OCI-LY7 (cell line): Measurements from ENCODE around the gene FOXP1. TPM values are rescaled to one million over a fixed set of nuclear protein-coding genes. Genes with fewer than 3 reads are reported as not detected.
A peak's percentile ranks its signal among the peaks of the same experiment; 100 is the strongest.

Source experiments
- BruUV-seq: library from RNA; stranded (reverse); fragments of 400-500 nt; replicated peaks from 2 replicates; lab custom pipeline; 2021; lab: Mats Ljungman, UMichigan
- CTCF ChIA-PET: fragments of 300-600 bp; sonication (Branson Sonifier 250); formaldehyde crosslinking; loops from one replicate; lab custom pipeline; 2022; ENCODE audit warnings: antibody characterized with exemption; ENCODE audit not compliant: unreplicated experiment; lab: Charles Lee
- POLR2A ChIA-PET: fragments of 300-600 bp; sonication (Branson Sonifier 250); formaldehyde crosslinking; loops from one replicate; lab custom pipeline; 2022; ENCODE audit warnings: antibody characterized with exemption; lab: Charles Lee
- DNase-seq: peaks from one replicate; pipeline ENCODE4 v3.0.0-alpha.2; 2015; ENCODE audit warnings: low spot score
- H2AFZ ChIP-seq: fragments of 200-600 bp; sonication (generic), shearing (Covaris generic); 2 replicates; pipeline ENCODE4 v1.6.1; 2014; ENCODE audit warnings: mild to moderate bottlenecking, antibody characterized with exemption, low read length, moderate library complexity
- H3K27ac ChIP-seq: fragments of 200-600 bp; sonication (generic); 2 replicates; pipeline ENCODE4 v1.5.1; 2014; ENCODE audit warnings: mixed run types, low read depth, mild to moderate bottlenecking, moderate library complexity, low read length, inconsistent platforms; ENCODE audit not compliant: poor library complexity, severe bottlenecking
- H3K36me3 ChIP-seq: fragments of 200-600 bp; sonication (generic); 2 replicates; pipeline ENCODE4 v1.6.1; 2014; ENCODE audit warnings: mild to moderate bottlenecking, antibody characterized with exemption, low read length, moderate library complexity, mixed read lengths; ENCODE audit not compliant: insufficient read depth
- H3K4me1 ChIP-seq: fragments of 200-600 bp; sonication (generic); 2 replicates; pipeline ENCODE4 v1.5.1; 2014; ENCODE audit warnings: mild to moderate bottlenecking, low read length; ENCODE audit not compliant: insufficient read depth, poor library complexity, severe bottlenecking
- H3K4me2 ChIP-seq: fragments of 200-600 bp; sonication (generic); 2 replicates; pipeline ENCODE4 v1.6.1; 2014; ENCODE audit warnings: mild to moderate bottlenecking, low read length
- H3K4me3 ChIP-seq: fragments of 200-600 bp; sonication (generic); 2 replicates; pipeline ENCODE4 v1.5.1; 2014; ENCODE audit warnings: mild to moderate bottlenecking, low read depth, low read length; ENCODE audit not compliant: poor library complexity, severe bottlenecking
- H3K79me2 ChIP-seq: fragments of 200-600 bp; sonication (generic); 2 replicates; pipeline ENCODE4 v1.6.1; 2016; ENCODE audit warnings: low read depth, mild to moderate bottlenecking, low read length, moderate library complexity, mixed read lengths; ENCODE audit not compliant: insufficient read depth
- H3K9me2 ChIP-seq: fragments of 200-600 bp; sonication (generic); 2 replicates; pipeline ENCODE4 v1.6.1; 2016; ENCODE audit warnings: mild to moderate bottlenecking, low read length, mixed read lengths; ENCODE audit not compliant: insufficient read depth
- H3K9me3 ChIP-seq: fragments of 200-600 bp; sonication (generic); 2 replicates; pipeline ENCODE4 v1.6.1; 2014; ENCODE audit warnings: mild to moderate bottlenecking, mixed run types, low read length, mixed read lengths
- H4K20me1 ChIP-seq: fragments of 200-600 bp; sonication (generic); 2 replicates; pipeline ENCODE4 v1.6.1; 2014; ENCODE audit warnings: mild to moderate bottlenecking, antibody characterized with exemption, low read length, moderate library complexity, mixed read lengths; ENCODE audit not compliant: insufficient read depth
- EZH2phosphoT487 ChIP-seq: fragments of 200-600 bp; sonication (generic); IDR thresholded peaks from 2 replicates; pipeline ENCODE4 v1.6.1; 2018; ENCODE audit warnings: low read depth, borderline replicate concordance, mild to moderate bottlenecking, mixed run types, antibody characterized with exemption, low read length, moderate library complexity, mixed read lengths
- intact Hi-C: fragments of 100-400 bp; cut with micrococcal nuclease; formaldehyde crosslinking; loops from one replicate; pipeline ENCODE4 v1.10.0; 2022; ENCODE audit not compliant: unreplicated experiment
- total RNA-seq, 2 experiments: library from RNA; depleted of rRNA in 1 of 2; stranded (reverse); fragments of >200 nt in 1 of 2; shearing (Covaris generic) in 1 of 2; gene quantifications; 2 replicates each; pipeline ENCODE4 v1.2.3, GENCODE V29; 2014 to 2022
- TF ChIP-seq, protein P1 (sequence below): fragments of 200-600 bp; sonication (generic); conservative IDR thresholded peaks from 2 replicates; pipeline ENCODE4 v1.5.1; 2014; ENCODE audit warnings: mild to moderate bottlenecking, antibody characterized with exemption, low read length, moderate library complexity, mixed read lengths

Gene FOXP1
- total RNA-seq, 2 experiments from 2014 or later: 87.3 to 151 TPM

DNA sequence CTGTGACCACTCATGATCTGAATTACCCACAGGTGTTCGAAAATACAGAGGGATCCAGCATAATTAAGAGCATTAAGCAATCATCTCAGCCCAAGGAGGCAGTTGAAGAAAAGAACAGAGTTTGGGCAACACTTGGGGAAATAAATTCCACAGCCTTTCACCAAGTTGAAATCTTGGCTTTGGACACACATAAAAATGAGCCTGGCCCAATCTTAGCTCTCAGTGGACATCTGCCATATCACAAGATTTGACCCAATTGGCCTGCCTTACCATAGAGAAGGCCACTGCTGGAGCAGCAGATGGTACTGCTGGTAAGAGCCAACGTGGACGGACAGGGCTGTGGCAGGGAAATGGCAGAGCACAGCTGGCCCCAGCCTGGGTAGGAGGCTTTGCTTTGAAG lies 13.0 kb downstream of the FOXP1 start:
- Histone ChIP-seq H3K9me2 (no peaks in the 10 kb centered on the region), H3K9me3 (no peaks in the 10 kb centered on the region), H2AFZ (no peak overlapping the region), H3K4me1 (peaks cover 81% of the 10 kb centered on the region), H3K79me2 (peaks cover 95% of the 10 kb centered on the region), H4K20me1 (peaks cover 4% of the 10 kb centered on the region; the same call in 1 of the 2 replicates), H3K4me3 (no peak overlapping the region), H3K36me3 (peaks cover 71% of the 10 kb centered on the region), H3K4me2 (no peak overlapping the region), H3K27ac (no peak overlapping the region)
- DNase-seq: no peak
- TF ChIP-seq, protein P1, sequence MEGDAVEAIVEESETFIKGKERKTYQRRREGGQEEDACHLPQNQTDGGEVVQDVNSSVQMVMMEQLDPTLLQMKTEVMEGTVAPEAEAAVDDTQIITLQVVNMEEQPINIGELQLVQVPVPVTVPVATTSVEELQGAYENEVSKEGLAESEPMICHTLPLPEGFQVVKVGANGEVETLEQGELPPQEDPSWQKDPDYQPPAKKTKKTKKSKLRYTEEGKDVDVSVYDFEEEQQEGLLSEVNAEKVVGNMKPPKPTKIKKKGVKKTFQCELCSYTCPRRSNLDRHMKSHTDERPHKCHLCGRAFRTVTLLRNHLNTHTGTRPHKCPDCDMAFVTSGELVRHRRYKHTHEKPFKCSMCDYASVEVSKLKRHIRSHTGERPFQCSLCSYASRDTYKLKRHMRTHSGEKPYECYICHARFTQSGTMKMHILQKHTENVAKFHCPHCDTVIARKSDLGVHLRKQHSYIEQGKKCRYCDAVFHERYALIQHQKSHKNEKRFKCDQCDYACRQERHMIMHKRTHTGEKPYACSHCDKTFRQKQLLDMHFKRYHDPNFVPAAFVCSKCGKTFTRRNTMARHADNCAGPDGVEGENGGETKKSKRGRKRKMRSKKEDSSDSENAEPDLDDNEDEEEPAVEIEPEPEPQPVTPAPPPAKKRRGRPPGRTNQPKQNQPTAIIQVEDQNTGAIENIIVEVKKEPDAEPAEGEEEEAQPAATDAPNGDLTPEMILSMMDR: no peak
- TF ChIP-seq EZH2phosphoT487: no peak
- BruUV-seq: no TSS peak
- CTCF ChIA-PET: no interaction called here
- intact Hi-C loops: no loop called here
- POLR2A ChIA-PET: no interaction called here

DNA sequence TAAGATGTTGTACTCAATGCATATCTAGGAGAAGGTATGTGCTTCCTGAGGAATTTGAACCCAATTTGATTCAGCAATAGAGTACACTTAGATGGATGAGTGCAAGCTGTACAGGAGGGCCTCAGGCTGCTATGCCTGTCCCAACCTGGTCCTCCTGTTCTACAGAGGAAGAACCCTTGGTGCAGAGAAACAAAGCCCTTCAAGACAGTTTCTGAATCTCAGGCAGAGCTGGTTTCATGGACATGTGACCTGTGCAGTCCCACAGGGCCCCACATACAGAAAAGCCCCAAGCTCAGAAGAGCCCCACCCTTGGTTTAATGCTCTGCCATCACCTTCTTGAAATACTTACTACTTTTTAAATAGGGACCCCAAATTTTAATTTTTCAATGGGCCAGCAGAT lies 15.3 kb downstream of the FOXP1 start:
- peak; percentile 73 for DNase-seq
- peaks cover 51% of the 10 kb centered on the region for H3K36me3 ChIP-seq
- peaks cover 88% of the 10 kb centered on the region for H3K79me2 ChIP-seq
- BruUV-seq: no TSS peak
- TF ChIP-seq EZH2phosphoT487: no peak
- TF ChIP-seq, protein P1: no peak
- H3K9me2 ChIP-seq: no peaks in the 10 kb centered on the region
- intact Hi-C loops: no loop called here
- peak overlapping the region; percentile 98 for H3K27ac ChIP-seq
- ChIA-PET POLR2A (interaction anchor here (0.6 to 5.4 kb wide), 7 partner anchors 8 to 563 kb away, joined by 3 to 55 read pairs (median 4); no protein-coding TSS in a partner anchor), CTCF (no interaction called here)
- H3K9me3 ChIP-seq: no peaks in the 10 kb centered on the region
- peak overlapping the region; percentile 53 for H3K4me2 ChIP-seq
- no peak overlapping the region for H2AFZ ChIP-seq
- peaks cover 4% of the 10 kb centered on the region; the same call in 1 of the 2 replicates for H4K20me1 ChIP-seq
- H3K4me3 ChIP-seq: no peak overlapping the region
- H3K4me1 ChIP-seq: peaks cover 91% of the 10 kb centered on the region

DNA sequence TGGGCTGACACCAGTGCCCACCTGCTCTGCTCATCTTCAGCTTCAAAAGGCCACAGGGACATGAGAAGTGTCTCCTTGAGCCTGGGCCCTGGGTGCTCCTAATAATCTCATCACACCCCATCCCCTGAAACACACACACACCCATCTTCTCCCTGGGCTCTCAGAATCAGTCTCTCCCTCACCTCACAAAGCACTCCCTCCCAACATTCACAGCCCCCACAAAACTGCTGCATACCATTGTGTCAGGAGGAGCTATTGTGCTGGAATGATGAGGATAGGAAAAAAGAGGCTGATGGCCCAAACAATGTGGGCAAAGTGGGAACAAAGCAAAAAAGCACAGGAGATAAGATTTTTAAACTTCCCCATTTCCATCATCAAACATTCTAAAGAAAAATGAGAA lies 16.8 kb downstream of the FOXP1 start:
- no TSS peak for BruUV-seq
- Histone ChIP-seq H3K4me2 (peak overlapping the region; percentile 85), H3K27ac (peak overlapping the region; percentile 98), H3K79me2 (peaks cover 88% of the 10 kb centered on the region), H3K36me3 (peaks cover 45% of the 10 kb centered on the region), H4K20me1 (no peaks in the 10 kb centered on the region), H3K9me3 (no peaks in the 10 kb centered on the region), H3K9me2 (no peaks in the 10 kb centered on the region), H3K4me1 (peaks cover 91% of the 10 kb centered on the region), H2AFZ (no peak overlapping the region), H3K4me3 (peak overlapping the region; percentile 60)
- intact Hi-C loops: no loop called here
- DNase-seq: no peak
- POLR2A ChIA-PET: interaction anchor here (0.5 to 5.4 kb wide), 8 partner anchors 10 to 476 kb away, joined by 3 to 55 read pairs (median 4); no protein-coding TSS in a partner anchor
- CTCF ChIA-PET: no interaction called here
- TF ChIP-seq EZH2phosphoT487: no peak
- TF ChIP-seq, protein P1: no peak
